ENCODE data around the gene FAM149A. TPM values are rescaled to one million over a fixed set of nuclear protein-coding genes. Genes with fewer than 3 reads are reported as not detected.
A peak's percentile ranks its signal among the peaks of the same experiment; 100 is the strongest.

FAM149A gene
- total RNA-seq, 1 donor from 2014 or later: 8.7 TPM

- DNase-seq: no peak
Observed at GRCh38 chr4:186202490-186203140, 98.1 kb downstream of the FAM149A start.

- no peak for DNase-seq
Observed at GRCh38 chr4:186203406-186203805, 98.9 kb downstream of the FAM149A start.

- peak; percentile 69 for DNase-seq
Observed at GRCh38 chr4:186204103-186204559, 99.6 kb downstream of the FAM149A start.

GRCh38 chr4:186204686-186205085 is 100.2 kb downstream of the FAM149A start:
- DNase-seq: no peak

GRCh38 chr4:186205156-186205555 is 100.7 kb downstream of the FAM149A start:
- DNase-seq: no peak

- DNase-seq: peak; percentile 21
Observed at GRCh38 chr4:186216465-186217024, 112.0 kb downstream of the FAM149A start.

GRCh38 chr4:186217733-186218293 is 113.3 kb downstream of the FAM149A start:
- DNase-seq: no peak

GRCh38 chr4:186221624-186222023 is 117.1 kb downstream of the FAM149A start:
- no peak for DNase-seq

Small RNAs within 50 kb of the gene (small RNA-seq; reads per million reads assigned to genes)
- not detected for gene RF00322 (ENCODE audit: low replicate concordance)

Other genes starting within 250 kb of the FAM149A start
- gene TLR3, start 35.5 kb upstream of the FAM149A start, total RNA-seq: 3.7 TPM
- 10.4 TPM for gene CYP4V2, start 86.9 kb downstream of the FAM149A start, total RNA-seq
- gene KLKB1, start 122.8 kb downstream of the FAM149A start, total RNA-seq: 1.2 TPM
- gene F11, start 161.5 kb downstream of the FAM149A start, total RNA-seq: 0.62 TPM